ENCODE measurements around the gene ZNF593.

ZNF593 gene

DNA sequence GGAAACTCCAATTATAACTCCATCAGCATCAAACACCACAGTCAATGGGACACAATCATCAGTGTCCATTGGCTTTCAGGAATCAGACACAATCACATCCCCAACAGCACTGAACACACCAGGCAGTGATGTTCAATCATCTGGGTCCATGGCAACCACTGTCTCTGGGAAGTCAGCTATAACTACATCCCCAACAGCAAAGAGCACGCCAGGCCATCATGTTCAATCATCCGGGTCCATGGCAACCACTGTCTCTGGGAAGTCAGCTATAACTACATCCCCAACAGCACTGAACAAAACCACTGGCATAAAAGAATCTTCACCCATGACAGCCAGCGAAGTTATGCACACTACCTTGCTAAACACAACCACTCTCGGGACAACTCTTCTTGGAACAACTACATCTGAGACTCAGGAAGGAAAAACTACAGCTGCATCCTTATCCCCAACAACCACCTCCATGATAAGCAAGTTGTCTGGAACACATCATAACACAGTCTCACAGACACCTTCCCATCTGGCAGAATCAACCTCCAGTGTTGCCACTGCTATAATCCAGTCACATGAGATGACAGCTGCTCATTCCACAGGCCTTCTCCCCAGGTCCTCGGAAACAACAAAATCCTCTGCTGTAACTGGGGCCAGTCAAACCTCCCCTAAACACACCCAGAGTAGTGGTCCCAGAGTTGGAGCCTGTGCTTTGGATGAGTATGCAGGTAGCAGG, 40.6 kb downstream of the ZNF593 start:
- no peak for DNase-seq (ENCODE audit: low read depth in 2 of 2)

DNA sequence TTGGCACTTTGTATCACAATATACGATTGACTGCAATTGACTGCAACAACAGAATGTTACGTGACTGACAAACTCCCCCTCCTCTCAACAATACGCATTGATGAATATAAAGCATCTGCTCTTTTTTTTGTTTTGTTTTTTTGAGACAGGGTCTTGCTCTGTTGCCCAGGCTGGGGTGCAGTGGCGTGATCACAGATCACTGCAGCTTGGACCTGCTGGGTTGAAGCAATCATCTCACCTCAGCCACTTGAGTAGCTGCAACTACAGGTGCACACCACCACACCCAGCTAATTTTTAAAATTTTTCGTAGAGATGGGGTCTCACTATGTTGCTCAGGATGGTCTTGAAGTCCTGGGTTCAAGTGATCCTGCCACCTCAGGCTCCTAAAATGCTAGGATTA, 43.0 kb downstream of the ZNF593 start:
- DNase-seq (ENCODE audit: low read depth in 2 of 2), result no peak

DNA sequence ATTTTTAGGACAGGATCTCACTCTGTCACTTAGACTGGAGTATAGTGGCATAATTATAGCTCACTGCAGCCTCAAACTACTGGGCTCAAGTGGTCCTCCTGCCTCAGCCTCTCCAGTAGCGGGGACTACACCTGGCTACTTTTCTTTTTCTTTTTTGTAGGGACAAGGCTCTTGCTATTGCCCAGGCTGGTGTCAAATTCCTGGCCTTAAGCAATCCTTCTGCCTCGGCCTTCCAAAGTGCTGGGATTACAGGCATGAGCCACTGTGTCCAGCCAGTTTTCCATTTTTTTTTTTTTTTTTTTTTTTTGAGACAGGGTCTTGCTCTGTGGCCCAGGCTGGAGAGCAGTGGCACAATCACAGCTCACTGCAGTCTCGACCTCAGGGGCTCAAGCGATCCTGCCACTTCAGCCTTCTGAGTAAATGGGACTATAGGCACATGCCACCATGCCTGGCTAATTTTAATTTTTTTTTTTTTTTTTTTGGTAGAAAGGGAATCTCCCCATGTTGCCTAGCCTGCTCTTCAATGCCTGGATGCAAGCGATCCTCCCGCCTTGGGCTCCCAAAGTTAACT, 43.7 kb downstream of the ZNF593 start:
- no peak for DNase-seq (ENCODE audit: low read depth in 2 of 2)

DNA sequence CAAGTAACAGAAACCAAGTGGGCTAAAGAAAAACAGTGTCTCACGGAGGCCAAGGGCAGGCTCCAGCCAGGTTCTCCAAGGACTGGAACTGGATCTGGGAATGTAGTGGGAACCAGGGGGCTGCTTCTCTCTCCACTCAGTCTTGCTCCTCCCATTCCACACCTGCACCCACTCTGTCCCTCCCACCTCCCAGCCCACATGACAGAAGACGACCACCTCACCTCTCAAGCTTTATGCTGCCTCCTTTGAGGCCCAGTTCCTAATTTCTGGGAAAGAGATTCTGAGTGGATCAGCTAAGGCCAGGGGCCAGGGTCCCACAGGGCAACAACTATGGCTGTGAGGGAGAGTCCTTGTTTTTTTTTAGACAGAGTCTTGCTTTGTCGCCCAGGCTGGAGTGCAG, 45.5 kb downstream of the ZNF593 start:
- DNase-seq (ENCODE audit: low read depth in 2 of 2), result no peak

DNA sequence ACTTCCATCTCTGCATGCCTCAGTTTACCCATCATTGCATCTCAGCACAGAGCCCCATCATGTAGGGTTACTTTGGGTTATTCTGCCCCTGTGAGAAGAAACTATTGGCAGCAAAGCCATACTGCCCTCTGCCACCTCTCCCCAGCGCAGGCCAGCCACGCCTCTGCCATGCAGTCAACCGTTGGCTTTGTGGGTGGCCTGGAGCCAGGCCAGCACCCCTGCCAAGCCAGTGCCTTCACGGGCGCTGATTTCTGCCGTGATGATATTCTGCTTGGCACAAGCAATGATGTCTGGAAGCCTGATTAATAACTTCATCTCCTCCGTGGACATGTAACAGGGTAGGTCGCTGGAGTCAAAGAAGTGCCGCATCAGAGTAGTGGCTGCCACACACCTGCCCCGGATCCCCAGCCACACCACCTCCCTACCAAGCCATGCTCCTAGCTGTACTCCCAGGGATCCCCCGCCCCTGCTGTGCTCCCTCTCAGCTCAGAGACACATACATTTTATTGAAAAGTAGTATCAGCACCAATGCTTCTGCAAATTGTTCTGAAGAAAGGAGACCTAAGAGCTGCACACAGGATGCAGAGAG, 49.3 kb downstream of the ZNF593 start:
- DNase-seq (ENCODE audit: low read depth in 2 of 2), result no peak
